ENCODE measurements around the gene SPRED3.

DNA sequence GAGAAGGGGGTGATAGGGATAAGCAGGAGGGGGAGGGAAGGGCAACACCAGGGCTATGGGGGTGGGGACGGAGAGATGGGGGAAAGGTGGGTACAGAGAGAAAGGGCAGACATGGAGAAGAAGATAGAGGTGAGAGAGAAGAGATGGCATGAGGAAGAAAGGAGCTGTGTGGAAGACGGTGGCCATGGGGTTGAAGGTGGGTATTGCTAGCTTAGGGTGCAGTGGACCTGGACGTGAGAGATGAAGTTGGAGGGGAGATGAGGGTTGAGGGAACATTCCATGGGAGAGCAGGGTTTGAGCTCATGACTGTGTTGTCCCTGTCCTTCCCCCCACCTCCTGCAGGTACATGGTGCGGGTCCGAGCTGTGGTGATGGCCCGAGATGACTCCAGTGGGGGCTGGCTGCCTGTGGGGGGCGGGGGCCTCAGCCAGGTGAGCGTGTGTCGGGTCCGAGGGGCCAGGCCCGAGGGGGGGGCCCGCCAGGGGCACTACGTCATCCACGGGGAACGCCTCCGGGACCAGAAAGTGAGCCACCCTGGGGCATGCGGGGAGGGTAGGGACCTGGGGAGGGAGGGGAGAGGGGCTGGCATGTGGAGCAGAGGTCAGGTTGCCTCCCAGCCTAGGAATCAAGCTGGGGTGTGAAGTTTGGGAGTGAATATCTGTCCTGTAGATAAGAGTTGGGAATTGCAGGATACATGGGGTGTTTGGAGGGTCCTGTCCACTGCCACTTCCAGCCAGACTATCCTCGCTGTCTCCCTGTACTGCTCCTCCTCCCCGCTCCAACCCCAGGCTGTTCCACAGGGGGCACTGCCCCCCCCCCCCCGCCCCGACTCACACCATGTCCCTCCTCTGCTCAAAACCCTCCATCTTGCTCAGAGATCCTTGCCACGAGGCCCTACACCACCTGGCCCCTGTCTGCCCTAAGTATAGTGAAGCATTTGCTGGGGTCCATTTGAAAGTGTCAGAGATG, 1.7 kb downstream of the SPRED3 start:
- TF ChIP-seq CTCF (conservative IDR thresholded peaks at IDR 0.05 in 1 of 2, IDR thresholded peaks at IDR 0.05 in 1 of 2; ENCODE audit: low read depth in 1 of 2, low read length in 2 of 2) (no peak), EZH2 (IDR thresholded peaks at IDR 0.05; ENCODE audit: low read length, missing control alignments) (no peak)

All from fibroblast of lung (primary cell).